Measurements from ENCODE around the gene IQGAP1. TPM values are rescaled to one million over a fixed set of nuclear protein-coding genes. Genes with fewer than 3 reads are reported as not detected.

Gene IQGAP1
- total and polyA plus RNA-seq, 2 of the 4 experiments (the other 2 are of a cell fraction): 87.5 to 207 TPM

GRCh38 chr15:90396321-90396720, 8.3 kb downstream of the IQGAP1 start:
- no peak overlapping the region for H2AK9ac ChIP-seq (replicated peaks; ENCODE audit: low read depth, low read length, poor library complexity)
- in situ Hi-C loops (cut with MboI; ENCODE audit: low sequenced_read_pairs): no loop called here
- no peak overlapping the region for H3K4me2 ChIP-seq (ENCODE audit: low read depth, low read length)
- POLR2A ChIA-PET (ENCODE audit: unreplicated experiment): no interaction called here
- CTCF ChIA-PET: no interaction called here
- no CpG with 5 or more reads among the region's 4 CpGs for WGBS, 2 experiments (ENCODE audit: extremely low coverage in 2 of 2, insufficient read length in 1 of 2)
- no peak overlapping the region for H2AFZ ChIP-seq (replicated peaks; ENCODE audit: low read length, poor library complexity)
- H3K56ac ChIP-seq (ENCODE audit: extremely low read depth, insufficient read depth, low read length): no peak overlapping the region
- H2BK120ac ChIP-seq (ENCODE audit: low read depth, low read length): no peak overlapping the region
- no peak overlapping the region for H3K27ac ChIP-seq (ENCODE audit: insufficient read depth, low read length)
- no peak overlapping the region for H4K91ac ChIP-seq (ENCODE audit: insufficient read depth, low read depth, low read length)
- H3K9me3 ChIP-seq (ENCODE audit: control insufficient read depth, insufficient read depth, low read length): no peaks in the 10 kb centered on the region
- TF ChIP-seq SMC3 (IDR thresholded peaks at IDR 0.05; ENCODE audit: low read depth, low read length) (no peak), POLR2A (IDR thresholded peaks at IDR 0.05; ENCODE audit: low read depth, low read length) (no peak)
- intact Hi-C loops (cut with micrococcal nuclease): no loop called here
- H3K4ac ChIP-seq (ENCODE audit: low read depth, low read length): no peak overlapping the region
- no peak overlapping the region for H3K4me3 ChIP-seq (ENCODE audit: insufficient read depth, low read depth, low read length)
- no peak overlapping the region for H4K8ac ChIP-seq (ENCODE audit: low read depth in 2 of 2, low read length in 2 of 2)
- no peak overlapping the region for H3K14ac ChIP-seq (replicated peaks; ENCODE audit: low read depth, low read length)
- no peaks in the 10 kb centered on the region for H3K27me3 ChIP-seq (ENCODE audit: control insufficient read depth, insufficient read depth, low read length)
- H3K23ac ChIP-seq (ENCODE audit: low read depth, low read length): no peak overlapping the region
- H3K9ac ChIP-seq (ENCODE audit: low read depth, low read length): no peak overlapping the region
- no peak overlapping the region for H2BK5ac ChIP-seq (ENCODE audit: low read depth, low read length, poor library complexity, severe bottlenecking)
- no peak overlapping the region for H4K5ac ChIP-seq (ENCODE audit: low read depth, low read length)
- H2BK15ac ChIP-seq (ENCODE audit: low read depth, low read length): no peak overlapping the region
- H3K18ac ChIP-seq (ENCODE audit: low read depth, low read length): no peak overlapping the region
- DNase-seq: no peak
- ATAC-seq (ENCODE audit: low read depth): no peak
- peaks cover 74% of the 10 kb centered on the region for H4K20me1 ChIP-seq (ENCODE audit: insufficient read depth, low read length)
- H2AK5ac ChIP-seq (ENCODE audit: low read depth, low read length): no peak overlapping the region
- peaks cover 7% of the 10 kb centered on the region; the same call in 1 of the 2 replicates for H3K4me1 ChIP-seq (ENCODE audit: control insufficient read depth, insufficient read depth, low read length)
- dilution Hi-C loops (cut with HindIII; ENCODE audit: low sequenced_read_pairs, unreplicated experiment): no loop called here
- H3K9me1 ChIP-seq (ENCODE audit: insufficient read depth, low read length): peaks cover 10% of the 10 kb centered on the region
- H3K36me3 ChIP-seq (ENCODE audit: control insufficient read depth, insufficient read depth, low read length): peaks cover 8% of the 10 kb centered on the region
- H2BK20ac ChIP-seq (ENCODE audit: low read depth, low read length): no peak overlapping the region
- H3K79me1 ChIP-seq (ENCODE audit: low read depth in 1 of 2, low read length in 2 of 2): peaks cover 13 to 54% of the 10 kb centered on the region in 2 experiments; a peak in 3 of 4 replicates
- no TSS peak for BruUV-seq (replicated peaks)
